ENCODE data around the gene AADACL4.
A peak's percentile ranks its signal among the peaks of the same experiment; 100 is the strongest.

AADACL4 gene

GRCh38 chr1:12613180-12613579 is 30.7 kb upstream of the AADACL4 start:
- no peak for DNase-seq (ENCODE audit: low spot score)

GRCh38 chr1:12614402-12615158 is 29.3 kb upstream of the AADACL4 start:
- DNase-seq (ENCODE audit: low spot score), result no peak

DNA sequence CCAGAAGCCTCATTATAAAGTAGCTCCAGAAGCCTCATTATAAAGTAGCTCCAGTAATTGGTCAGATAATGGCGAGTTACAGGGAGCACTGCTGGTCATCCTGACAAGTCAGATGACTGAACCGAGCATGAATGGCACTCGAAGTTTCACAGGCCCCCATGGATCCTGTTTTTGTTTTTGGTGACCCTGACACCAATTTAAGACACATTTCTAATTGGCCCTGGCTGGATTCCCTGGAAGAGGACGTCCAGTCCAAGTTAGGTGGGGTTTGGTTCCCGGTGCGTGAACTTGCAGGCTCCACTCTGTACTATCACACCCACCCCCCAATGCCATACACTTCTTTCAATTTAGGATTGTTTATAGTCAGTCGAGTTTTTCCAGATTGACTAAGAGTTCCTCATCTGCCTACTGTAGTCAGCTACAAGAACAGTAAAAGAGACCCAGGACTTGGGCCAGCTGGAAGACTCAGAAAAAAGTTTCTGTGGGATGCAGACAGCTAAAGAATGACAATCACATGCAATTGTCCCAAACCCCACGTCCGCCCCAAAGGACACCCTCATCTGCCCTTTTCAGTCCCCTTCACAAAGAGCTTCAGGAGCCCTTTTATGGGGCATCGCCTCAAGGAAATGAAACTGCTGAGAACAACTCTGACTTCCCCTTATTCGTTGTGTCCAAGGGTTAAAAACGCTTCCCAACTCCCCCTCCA is 28.6 kb upstream of the AADACL4 start:
- no peak for DNase-seq (ENCODE audit: low spot score)

GRCh38 chr1:12615865-12616708 is 27.8 kb upstream of the AADACL4 start:
- peak; percentile 81 for DNase-seq (ENCODE audit: low spot score)

DNA sequence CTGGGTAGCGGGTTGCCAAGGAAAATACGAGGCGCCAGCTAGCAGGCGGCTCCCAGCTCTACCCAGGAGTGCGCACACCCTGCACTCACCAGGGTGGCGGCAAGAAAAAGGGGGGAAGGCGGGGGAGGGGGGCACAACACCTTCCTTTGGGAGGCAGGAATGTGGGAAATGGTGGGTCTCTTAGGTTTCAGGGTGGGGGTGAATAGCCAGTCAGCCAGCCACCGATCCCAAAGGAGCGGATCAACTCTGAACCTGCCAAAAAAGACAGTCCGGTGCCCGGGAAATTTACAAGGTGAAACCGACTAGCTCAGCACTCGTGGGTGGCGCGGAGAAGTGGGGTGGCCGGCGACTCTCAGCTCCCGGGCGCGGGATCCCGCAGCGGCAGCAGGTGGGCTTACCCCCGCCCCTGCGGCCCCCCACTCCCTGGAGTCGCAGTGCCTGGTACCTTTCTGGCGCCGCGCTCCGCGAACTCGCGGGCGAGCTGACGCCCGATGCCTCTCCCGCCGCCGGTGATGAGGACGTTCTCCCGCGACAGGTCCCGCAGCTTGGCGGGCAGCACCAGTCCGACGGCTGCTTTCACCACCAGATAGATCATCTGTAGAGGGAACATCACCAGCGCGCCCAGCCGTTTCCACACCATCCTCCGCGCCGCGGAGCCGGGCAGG is 27.0 kb upstream of the AADACL4 start:
- DNase-seq (ENCODE audit: low spot score), result no peak

DNA sequence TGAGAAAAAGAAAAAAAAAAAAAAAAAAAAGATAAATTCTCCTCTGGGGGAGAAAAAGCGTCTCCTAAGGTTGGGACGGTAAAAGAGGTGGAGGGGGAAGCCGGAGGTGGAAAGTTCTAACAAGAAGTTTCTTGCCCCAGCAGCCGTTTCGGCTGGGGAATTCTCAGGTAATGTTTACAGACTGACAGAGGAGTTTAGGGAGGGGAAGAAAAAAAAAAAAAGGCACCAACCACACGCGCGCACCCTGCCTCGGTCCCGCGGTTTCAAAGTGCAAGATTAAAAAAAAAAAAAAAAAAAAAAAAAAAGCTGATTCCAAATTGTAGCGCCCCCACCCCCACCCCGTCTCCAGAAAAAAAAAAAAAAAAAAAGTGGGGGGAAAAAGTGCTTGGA is 26.4 kb upstream of the AADACL4 start:
- DNase-seq (ENCODE audit: low spot score), result no peak

DNA sequence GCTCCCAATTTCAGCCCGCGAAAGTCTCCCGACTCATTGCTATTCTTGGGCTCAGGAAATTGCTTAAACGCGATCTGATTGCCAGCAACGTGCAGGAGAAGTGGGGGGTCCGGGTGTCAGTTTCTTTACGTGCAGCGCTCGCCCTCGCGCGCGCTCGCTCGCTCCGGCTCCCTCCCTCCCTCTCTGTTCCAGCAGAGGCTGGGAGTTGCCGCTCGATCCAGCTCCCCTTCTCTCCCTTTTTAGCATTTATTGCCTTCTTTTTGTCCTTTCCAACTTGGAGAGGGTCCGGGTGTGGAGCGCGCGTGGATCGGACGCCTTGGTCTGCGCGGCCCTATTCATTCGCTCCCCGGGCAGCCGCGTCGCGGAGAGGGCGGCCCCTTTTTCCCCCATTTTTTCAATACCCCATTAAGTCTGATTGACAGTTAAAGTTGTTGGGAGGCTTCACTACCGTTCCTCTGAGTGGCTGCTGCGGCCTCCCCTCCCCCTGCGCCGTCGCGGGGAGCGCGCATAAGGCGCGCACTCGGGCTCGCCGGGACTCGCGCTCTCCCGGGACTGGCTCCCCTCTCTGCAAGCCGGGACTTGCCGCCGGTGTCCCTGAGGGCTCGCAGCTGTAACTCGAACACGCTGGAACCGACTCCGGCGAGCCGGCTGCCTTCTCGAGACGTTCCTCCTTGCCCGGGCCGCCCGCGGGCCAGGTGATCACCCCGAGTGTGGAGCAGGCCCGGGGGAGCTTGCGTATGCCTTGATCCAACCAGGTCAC is 25.8 kb upstream of the AADACL4 start, which contains the start of gene DHRS3:
Gene DHRS3 (minus strand): TSS at position 310 of the 760 bp plus-strand sequence. CDS start 862 bp downstream, outside the sequence.
- peak; percentile 79 for DNase-seq (ENCODE audit: low spot score)

GRCh38 chr1:12618661-12618964 is 25.3 kb upstream of the AADACL4 start:
- no peak for DNase-seq (ENCODE audit: low spot score)

DNA sequence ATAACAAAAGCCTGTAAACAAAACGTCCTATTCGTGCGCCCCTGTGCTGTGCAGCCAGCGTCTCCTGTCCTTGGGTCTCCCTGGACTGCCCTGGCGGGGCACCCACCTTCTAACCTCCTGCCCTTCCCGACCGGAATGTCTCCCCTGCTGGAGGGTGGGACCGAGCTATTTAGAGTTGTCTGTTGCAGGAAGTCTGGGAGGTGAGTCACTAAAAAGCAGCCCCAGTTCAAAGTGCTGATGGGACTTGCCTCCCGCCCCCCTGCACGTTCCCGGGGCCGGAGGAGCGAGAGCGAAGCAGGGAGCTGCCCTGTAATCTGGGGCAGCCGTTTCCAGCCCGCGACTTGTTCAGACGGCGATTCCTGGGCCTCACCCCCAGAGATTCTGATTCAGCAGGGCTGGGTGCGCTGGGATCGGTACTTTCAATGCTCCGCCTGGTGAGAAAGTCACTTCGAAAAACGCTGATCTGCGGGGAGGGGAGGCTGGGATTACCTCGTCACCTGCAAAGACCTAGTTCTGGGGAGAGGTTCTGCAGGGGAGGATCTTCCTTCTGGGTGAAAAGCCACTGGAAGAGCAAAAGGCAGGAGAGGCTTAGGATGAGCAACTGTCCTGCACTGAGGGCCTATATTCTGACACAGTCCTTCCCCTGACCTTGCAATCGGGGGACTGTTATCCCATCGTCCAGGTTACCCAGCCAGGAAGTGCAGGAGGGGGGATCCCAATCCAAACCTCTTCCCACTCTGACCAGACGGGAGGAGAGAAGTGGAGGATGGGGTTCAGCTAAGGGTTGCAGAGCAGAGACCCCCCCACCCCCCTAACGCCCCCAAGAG is 24.7 kb upstream of the AADACL4 start:
- peak; percentile 84 for DNase-seq (ENCODE audit: low spot score)

GRCh38 chr1:12619792-12620487 is 23.9 kb upstream of the AADACL4 start:
- DNase-seq (ENCODE audit: low spot score), result peak; percentile 79

DNA sequence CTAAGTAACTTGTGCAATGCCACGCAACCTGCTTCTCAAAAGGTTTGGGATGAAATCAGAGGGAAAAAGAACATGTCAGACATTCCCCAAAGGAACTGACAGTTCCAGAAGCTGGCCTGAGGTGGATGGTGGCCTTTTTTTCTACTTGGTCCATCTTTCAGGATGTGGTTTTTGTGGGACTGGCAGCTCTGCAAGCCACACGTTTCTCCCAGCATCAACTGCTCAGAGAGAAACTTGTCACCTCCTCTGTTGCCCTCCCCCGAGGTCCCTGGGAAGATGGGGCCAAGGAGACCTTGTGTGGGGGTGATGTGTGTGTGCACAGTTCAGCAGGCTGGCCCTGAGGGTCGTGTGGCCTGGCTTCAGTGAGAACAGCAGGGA is 23.4 kb upstream of the AADACL4 start:
- no peak for DNase-seq (ENCODE audit: low spot score)

GRCh38 chr1:12620931-12621330 is 23.0 kb upstream of the AADACL4 start:
- DNase-seq (ENCODE audit: low spot score), result no peak

- DNase-seq (ENCODE audit: low spot score), result no peak
Measured at GRCh38 chr1:12621346-12622335, 22.2 kb upstream of the AADACL4 start.

DNA sequence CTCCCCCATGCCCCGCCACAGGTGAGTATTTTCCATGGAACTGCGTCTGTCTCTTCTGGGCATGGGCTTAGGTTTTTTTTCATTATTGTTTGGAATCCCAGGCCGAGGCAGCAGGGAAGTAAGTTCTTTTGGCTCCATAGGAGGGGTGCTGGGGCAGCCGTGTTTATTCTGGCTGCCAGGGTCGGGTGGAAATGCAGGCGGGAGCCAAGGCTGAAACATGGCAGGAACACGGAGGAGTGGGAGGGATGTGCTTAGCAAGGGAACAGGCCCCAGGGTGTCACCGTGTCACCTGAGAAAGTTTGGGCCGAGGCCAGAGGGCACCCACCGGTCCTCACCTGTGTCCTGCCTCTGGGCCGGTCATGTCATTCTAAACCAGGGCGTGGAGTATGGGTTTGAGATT is 21.4 kb upstream of the AADACL4 start:
- DNase-seq (ENCODE audit: low spot score), result no peak

- no peak for DNase-seq (ENCODE audit: low spot score)
Measured at GRCh38 chr1:12625276-12625675, 18.6 kb upstream of the AADACL4 start.

DNA sequence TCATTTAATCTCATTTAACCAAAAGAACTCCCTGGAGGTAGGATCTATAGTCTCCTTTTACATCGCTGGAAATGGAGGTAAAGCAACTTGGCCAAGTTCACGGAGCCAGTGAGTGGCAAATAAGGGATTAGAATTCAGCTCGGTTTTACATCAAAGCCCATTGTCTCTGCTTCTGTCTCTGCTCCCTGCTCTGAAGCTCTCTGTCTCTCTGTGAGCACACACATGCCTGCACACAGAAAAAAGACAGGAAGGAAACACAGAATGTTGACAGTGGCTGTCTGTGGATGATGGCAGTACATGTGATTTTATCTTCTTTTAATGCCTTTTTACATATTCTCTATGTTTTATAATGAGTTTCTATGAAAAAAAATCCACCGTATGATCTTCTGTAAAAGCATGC is 17.0 kb upstream of the AADACL4 start:
- DNase-seq (ENCODE audit: low spot score), result no peak

DNA sequence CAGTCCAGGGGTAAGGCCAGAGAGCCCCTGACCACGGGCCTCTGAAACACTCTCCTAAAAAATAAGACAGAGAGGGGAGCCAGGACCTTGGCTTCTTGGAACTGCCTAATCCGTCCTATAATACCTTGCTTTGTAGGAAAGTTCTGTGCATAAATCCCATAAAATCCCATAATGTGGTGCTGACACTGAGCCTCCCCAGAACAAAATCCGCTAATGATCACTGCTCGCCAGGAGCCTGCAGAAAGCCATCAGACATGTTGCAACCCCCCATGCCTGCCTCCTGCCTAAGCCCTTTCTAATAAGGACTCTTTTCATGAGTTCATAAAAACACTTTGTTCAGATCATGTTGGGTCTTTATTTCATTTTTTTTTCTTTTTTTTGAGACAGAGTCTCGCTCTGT is 16.6 kb upstream of the AADACL4 start:
- no peak for DNase-seq (ENCODE audit: low spot score)

DNA sequence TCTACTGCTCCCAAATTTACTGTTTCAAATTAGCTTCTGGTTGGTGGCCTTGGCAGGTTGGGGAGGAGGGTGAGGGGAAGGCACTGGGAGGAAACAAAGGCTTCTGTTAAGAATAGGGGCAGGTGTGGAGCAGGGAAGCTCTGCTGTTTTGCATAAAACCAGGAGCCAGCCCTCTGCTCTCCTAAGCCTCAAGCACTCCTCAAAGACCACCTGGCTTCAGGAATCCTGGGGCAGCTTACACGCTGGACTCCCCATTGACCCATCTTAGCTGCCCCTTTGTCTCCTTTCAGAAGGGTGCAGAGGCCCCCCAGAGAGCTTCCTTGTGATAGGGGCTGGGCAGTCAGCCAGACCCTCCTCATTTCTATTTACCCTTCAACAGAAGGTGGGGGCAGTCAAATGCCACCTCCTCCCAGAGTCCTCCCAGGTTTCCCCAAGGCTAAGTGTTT is 14.4 kb upstream of the AADACL4 start:
- DNase-seq (ENCODE audit: low spot score), result no peak

Measured in HuH-7 (cell line).